NB4 (cell line): ENCODE data around the gene RBM20.

Experiments used
- DNase-seq: peaks from one replicate; pipeline ENCODE4 v3.0.0; 2010; ENCODE audit warnings: low read depth
- H3K4me3 ChIP-seq: one replicate; pipeline ENCODE4 v1.5.1; 2011; ENCODE audit warnings: mild to moderate bottlenecking, low read depth, low read length, moderate library complexity
- MYC ChIP-seq: IDR thresholded peaks from 2 replicates; pipeline ENCODE4 v1.6.1; 2011; ENCODE audit warnings: low read depth, low read length
- POLR2A ChIP-seq: IDR thresholded peaks from 2 replicates; pipeline ENCODE4 v1.6.1; 2011; ENCODE audit warnings: mild to moderate bottlenecking; ENCODE audit not compliant: insufficient read length; ENCODE audit errors: extremely low read depth
- TF ChIP-seq, protein P1 (sequence below): IDR thresholded peaks from one replicate; pipeline ENCODE4 v1.5.1; 2012; ENCODE audit warnings: low read depth, low read length
- TF ChIP-seq, protein P2 (sequence below): IDR thresholded peaks from 2 replicates; pipeline ENCODE4 v1.6.1; 2011; ENCODE audit warnings: low read depth, low read length

RBM20 gene

DNA sequence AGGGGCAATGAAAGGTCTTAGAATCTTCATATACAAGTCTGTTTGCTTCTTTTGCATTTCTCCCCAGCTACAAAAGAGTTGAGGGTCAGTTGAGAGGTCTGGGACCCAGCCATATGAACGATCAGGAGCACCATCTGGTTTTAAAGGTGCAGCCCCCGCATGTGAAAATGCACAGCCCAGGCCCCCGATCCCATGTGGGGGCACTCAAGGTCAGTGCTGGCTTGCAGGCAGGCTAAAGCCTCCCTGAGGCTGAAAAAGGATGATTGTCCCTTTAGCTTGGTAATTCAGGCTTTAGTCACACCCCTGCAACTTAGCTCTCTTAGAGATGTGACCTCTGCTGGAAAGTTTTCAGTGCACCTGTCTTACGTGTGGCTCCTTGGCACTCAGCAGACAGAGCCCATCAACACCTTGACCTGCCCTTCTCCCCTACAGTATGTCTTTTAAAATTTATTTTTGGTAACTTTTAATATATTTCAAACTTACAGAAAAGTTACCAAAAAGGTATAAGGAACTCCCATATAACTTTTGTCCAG, 147.5 kb downstream of the RBM20 start:
- TF ChIP-seq MYC (no peak), POLR2A (no peak)
- TF ChIP-seq, protein P1, sequence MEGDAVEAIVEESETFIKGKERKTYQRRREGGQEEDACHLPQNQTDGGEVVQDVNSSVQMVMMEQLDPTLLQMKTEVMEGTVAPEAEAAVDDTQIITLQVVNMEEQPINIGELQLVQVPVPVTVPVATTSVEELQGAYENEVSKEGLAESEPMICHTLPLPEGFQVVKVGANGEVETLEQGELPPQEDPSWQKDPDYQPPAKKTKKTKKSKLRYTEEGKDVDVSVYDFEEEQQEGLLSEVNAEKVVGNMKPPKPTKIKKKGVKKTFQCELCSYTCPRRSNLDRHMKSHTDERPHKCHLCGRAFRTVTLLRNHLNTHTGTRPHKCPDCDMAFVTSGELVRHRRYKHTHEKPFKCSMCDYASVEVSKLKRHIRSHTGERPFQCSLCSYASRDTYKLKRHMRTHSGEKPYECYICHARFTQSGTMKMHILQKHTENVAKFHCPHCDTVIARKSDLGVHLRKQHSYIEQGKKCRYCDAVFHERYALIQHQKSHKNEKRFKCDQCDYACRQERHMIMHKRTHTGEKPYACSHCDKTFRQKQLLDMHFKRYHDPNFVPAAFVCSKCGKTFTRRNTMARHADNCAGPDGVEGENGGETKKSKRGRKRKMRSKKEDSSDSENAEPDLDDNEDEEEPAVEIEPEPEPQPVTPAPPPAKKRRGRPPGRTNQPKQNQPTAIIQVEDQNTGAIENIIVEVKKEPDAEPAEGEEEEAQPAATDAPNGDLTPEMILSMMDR = no peak
- TF ChIP-seq, protein P2, sequence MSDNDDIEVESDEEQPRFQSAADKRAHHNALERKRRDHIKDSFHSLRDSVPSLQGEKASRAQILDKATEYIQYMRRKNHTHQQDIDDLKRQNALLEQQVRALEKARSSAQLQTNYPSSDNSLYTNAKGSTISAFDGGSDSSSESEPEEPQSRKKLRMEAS = no peak
- DNase-seq = no peak

DNA sequence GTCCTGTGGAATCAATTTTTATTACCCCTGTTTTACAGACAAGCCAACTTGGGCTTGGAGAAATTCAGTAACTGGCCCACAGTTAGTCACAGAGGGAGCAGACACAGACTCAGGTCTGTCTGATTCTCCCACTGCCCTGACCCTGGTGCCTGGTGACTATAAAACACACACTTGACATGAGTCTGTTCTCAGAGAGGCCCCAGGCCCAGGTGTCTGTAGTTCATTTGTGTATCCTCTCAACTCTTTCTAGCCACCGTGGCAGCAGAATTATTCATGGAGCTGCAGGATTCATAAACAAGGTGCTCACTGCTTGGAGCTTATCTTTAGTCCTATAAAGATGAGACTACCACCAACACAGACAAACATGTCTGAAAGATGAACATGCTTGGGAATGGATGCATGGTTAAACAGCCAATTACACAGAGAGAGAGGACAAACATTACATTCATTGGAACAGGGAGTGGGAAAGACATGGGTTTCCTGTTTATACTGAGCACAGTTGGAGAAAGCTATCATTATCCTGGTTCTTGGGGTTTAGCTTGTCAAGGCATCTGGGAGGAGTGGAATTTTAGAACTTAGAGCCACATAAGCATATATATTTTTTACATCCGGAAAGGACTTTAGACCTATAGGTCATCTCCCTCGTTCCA, 148.5 kb downstream of the RBM20 start:
- H3K4me3 ChIP-seq = no peak overlapping the region
- no peak for DNase-seq
- TF ChIP-seq, protein P2 = no peak

More for the DNA sequence above, 147.5 kb downstream of the RBM20 start:
- no peak overlapping the region for H3K4me3 ChIP-seq

DNA sequence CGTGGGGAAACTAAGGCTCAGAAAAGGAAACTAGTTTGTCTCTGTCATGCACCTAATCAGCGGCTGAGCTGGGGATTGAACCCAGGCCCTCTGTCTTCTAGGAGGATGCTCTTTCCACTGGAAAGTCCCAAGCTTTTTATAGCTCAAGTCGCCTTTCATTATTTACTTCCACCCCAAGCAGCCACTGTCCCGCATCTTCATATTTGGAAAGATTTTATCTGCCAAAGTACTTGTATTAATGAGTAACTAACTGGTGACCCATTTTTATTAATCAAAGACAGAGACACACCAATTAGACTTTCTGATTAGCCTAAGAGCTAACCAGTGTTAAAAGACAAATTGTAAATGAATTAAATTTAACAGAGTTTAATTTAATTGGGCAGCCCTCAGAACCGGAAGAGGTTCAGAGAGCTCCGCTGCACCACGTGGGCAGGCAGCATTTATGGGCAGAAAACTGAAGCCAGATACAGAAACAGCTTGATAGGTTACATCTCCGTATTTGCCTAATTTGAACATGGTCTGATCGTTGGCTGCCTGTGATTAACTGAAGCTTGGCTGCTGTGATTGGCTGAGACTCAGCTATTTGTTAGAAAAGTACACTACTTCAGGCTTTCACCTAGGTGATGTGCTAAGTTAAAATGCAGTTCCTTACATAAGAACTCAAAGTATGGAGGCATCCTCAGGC, 149.1 kb downstream of the RBM20 start:
- TF ChIP-seq POLR2A (no peak), MYC (no peak)
- TF ChIP-seq, protein P1 = no peak
- TF ChIP-seq, protein P2 = no peak
- no peak for DNase-seq
- H3K4me3 ChIP-seq = no peak overlapping the region

DNA sequence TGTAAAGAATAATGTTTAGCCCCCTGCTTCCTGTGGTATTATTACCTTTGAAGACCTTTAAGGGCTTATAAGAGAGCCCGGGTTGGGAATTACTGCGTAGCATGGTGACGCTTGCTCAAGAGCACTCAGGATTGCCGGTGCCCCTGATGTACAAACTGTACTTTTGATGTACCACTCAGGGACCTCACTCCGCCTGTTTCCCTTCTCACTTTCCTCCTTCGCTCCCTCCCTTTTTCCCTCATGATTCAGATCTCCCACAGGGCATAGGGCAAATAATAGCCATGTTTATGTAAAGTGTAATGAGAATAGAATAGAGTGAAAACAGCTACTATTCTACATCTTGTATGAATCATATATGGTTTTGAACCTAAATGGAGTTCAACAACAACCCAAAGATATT, 149.8 kb downstream of the RBM20 start:
- TF ChIP-seq, protein P1 = no peak
- TF ChIP-seq, protein P2 = no peak
- TF ChIP-seq POLR2A = no peak
- TF ChIP-seq MYC = no peak
- H3K4me3 ChIP-seq = no peak overlapping the region
- DNase-seq = no peak

DNA sequence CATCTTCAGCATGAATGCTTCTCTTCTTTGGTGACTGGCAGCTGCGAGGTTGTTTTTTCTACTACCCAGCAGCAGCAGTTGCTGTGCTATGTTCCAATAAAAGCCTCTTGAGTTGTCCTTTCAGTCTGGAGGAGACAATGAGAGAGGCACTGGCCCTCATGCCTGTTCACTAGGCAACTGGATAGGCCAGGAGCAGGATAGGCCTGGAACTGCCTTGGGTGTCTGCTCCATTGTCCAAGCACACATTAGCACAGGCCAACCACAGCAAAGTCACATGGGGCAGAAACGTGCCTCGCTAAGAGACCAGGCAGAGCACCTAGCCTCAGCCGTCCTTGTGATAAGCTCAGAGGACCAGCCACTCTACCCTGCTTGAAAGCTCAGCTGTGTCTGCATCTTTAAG, 150.7 kb downstream of the RBM20 start:
- TF ChIP-seq MYC (no peak), POLR2A (no peak)
- TF ChIP-seq, protein P1 = no peak
- TF ChIP-seq, protein P2 = no peak
- no peak for DNase-seq
- no peak overlapping the region for H3K4me3 ChIP-seq

DNA sequence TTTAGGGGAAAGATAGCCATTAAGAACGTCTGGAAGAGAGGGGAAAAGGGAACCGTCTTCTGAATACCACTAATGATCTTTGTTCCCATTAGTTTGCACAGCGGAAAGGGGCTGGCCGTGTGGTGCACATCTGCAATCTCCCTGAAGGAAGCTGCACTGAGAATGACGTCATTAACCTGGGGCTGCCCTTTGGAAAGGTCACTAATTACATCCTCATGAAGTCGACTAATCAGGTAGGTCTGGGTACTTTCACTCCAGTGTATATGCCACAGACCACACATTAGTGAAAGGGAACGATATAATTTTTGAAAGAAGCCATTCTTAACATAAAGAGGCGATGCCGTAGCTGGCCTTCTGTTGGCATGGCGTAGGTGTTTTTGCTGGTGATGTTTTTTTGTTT, 153.3 kb downstream of the RBM20 start:
- TF ChIP-seq, protein P1 = no peak
- no peak for TF ChIP-seq MYC
- TF ChIP-seq POLR2A = no peak
- H3K4me3 ChIP-seq = no peak overlapping the region
- no peak for DNase-seq
